Endodermal cell (in vitro differentiated cells): ENCODE data around the gene ACTN1. TPM values are rescaled to one million over a fixed set of nuclear protein-coding genes. Genes with fewer than 3 reads are reported as not detected.

Experiments used
- DNase-seq: peaks from one replicate; pipeline ENCODE4 v3.0.0-alpha.2; 2017
- H3K27ac ChIP-seq: 2 replicates; pipeline ENCODE4 v1.5.1; 2013; ENCODE audit warnings: mild to moderate bottlenecking, low read depth, low read length, moderate library complexity
- H3K27me3 ChIP-seq: 2 replicates; pipeline ENCODE4 v1.6.1; 2013; ENCODE audit warnings: mild to moderate bottlenecking, low read length, moderate library complexity; ENCODE audit not compliant: insufficient read depth, control insufficient read depth, poor library complexity, severe bottlenecking
- H3K36me3 ChIP-seq: 2 replicates; pipeline ENCODE4 v1.7.0; 2013; ENCODE audit warnings: mild to moderate bottlenecking, low read length, moderate library complexity; ENCODE audit not compliant: control insufficient read depth, insufficient read depth
- H3K4me1 ChIP-seq: one replicate; pipeline ENCODE4 v1.7.0; 2013; ENCODE audit warnings: low read length; ENCODE audit not compliant: control insufficient read depth, insufficient read depth
- H3K4me3 ChIP-seq: 2 replicates; pipeline ENCODE4 v1.5.1; 2013; ENCODE audit warnings: mild to moderate bottlenecking, low read length, moderate library complexity
- H3K9ac ChIP-seq: 2 replicates; pipeline ENCODE4 v1.6.1; 2013; ENCODE audit warnings: mild to moderate bottlenecking, low read length, moderate library complexity; ENCODE audit not compliant: poor library complexity, severe bottlenecking; ENCODE audit errors: extremely low read depth
- H3K9me3 ChIP-seq: 2 replicates; pipeline ENCODE4 v1.6.1; 2013; ENCODE audit warnings: mild to moderate bottlenecking, low read length, moderate library complexity; ENCODE audit not compliant: control insufficient read depth
- H3K27ac Mint-ChIP-seq: 2 replicates; pipeline ENCODE4 v1.8.0; 2020; ENCODE audit warnings: mixed read lengths
- H3K27me3 Mint-ChIP-seq: 2 replicates; pipeline ENCODE4 v1.8.0; 2021; ENCODE audit warnings: mild to moderate bottlenecking, mixed read lengths; ENCODE audit not compliant: insufficient read depth
- H3K36me3 Mint-ChIP-seq: 2 replicates; pipeline ENCODE4 v1.8.0; 2020; ENCODE audit warnings: low read depth, mixed read lengths
- H3K4me1 Mint-ChIP-seq: 2 replicates; pipeline ENCODE4 v1.8.0; 2020; ENCODE audit warnings: mixed read lengths
- H3K4me3 Mint-ChIP-seq: 2 replicates; pipeline ENCODE4 v1.8.0; 2020; ENCODE audit warnings: mild to moderate bottlenecking, moderate library complexity, mixed read lengths
- H3K9me3 Mint-ChIP-seq: 2 replicates; pipeline ENCODE4 v1.8.0; 2020; ENCODE audit warnings: mild to moderate bottlenecking, mixed read lengths
- WGBS, 2 experiments: methylation state at CpG; one replicate each; pipeline versions ENCODE4 v1.1.5 to v1.1.7; 2013; ENCODE audit warnings: missing lambda C conversion rate in 2 of 2, mixed read lengths in 1 of 2; ENCODE audit not compliant: insufficient coverage in 1 of 2, insufficient read length in 1 of 2; 5-methylcytosine and 5-hydroxymethylcytosine counted together
- total RNA-seq, 2 donors: library from RNA; stranded (reverse); fragmentation: NEBNext Ultra II Directional in 1 of 2; extraction: Animal tissue kit (Norgen Biotek cat#: 25700) in 1 of 2; gene quantifications; 2 replicates in 1 of 2; 3 replicates in 1 of 2; pipeline ENCODE4 v1.2.1, GENCODE V29; 2021
- TF ChIP-seq, protein P1 (sequence below): fragments of 200-600 bp; sonication (generic); conservative IDR thresholded peaks from 2 replicates; pipeline ENCODE4 v1.5.0; 2021; ENCODE audit warnings: antibody characterized with exemption, mild to moderate bottlenecking

ACTN1 gene
- total RNA-seq, 2 donors from 2014 or later = 190 to 275 TPM

- Histone ChIP-seq H3K4me3 (no peak overlapping the region), H3K27me3 (no peaks in the 10 kb centered on the region), H3K4me1 (peaks cover 9% of the 10 kb centered on the region), H3K36me3 (peaks cover 87% of the 10 kb centered on the region), H3K9ac (no peak overlapping the region), H3K27ac (no peak overlapping the region), H3K9me3 (no peaks in the 10 kb centered on the region)
- 96 to 100% methylated on average over 1 to 7 of the region's 7 CpGs for WGBS, 2 experiments
- no peak overlapping the region for H3K4me3 Mint-ChIP-seq
- no peaks in the 10 kb centered on the region for H3K9me3 Mint-ChIP-seq
- DNase-seq = no peak
- H3K27ac Mint-ChIP-seq = no peak overlapping the region
- TF ChIP-seq, protein P1, sequence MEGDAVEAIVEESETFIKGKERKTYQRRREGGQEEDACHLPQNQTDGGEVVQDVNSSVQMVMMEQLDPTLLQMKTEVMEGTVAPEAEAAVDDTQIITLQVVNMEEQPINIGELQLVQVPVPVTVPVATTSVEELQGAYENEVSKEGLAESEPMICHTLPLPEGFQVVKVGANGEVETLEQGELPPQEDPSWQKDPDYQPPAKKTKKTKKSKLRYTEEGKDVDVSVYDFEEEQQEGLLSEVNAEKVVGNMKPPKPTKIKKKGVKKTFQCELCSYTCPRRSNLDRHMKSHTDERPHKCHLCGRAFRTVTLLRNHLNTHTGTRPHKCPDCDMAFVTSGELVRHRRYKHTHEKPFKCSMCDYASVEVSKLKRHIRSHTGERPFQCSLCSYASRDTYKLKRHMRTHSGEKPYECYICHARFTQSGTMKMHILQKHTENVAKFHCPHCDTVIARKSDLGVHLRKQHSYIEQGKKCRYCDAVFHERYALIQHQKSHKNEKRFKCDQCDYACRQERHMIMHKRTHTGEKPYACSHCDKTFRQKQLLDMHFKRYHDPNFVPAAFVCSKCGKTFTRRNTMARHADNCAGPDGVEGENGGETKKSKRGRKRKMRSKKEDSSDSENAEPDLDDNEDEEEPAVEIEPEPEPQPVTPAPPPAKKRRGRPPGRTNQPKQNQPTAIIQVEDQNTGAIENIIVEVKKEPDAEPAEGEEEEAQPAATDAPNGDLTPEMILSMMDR = no peak
- H3K36me3 Mint-ChIP-seq = peaks cover 29% of the 10 kb centered on the region
- H3K27me3 Mint-ChIP-seq = no peaks in the 10 kb centered on the region
- H3K4me1 Mint-ChIP-seq = peaks cover 56% of the 10 kb centered on the region
Measured at GRCh38 chr14:68961361-68961760, 17.7 kb downstream of the ACTN1 start.

DNA sequence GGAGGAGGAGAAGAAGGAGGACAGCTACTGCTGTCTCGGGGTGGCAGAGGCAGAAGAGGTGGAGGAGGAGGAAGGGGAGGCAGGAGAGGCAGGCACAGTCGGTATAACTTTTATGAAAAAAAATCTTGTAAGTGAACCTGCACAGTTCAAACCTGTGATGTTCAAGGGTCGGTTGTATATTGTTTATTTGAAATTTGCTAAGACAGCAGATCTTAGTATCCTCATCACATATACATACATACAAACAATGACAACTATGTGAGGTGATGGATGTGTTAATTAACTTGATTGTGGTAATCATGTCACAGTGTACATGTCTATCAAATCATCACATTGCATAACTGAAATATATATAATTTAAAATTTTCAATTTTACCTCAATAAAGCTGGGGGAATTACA, 19.0 kb downstream of the ACTN1 start:
- no peak for DNase-seq
- Mint-ChIP-seq H3K36me3 (peaks cover 29% of the 10 kb centered on the region), H3K4me1 (peaks cover 58% of the 10 kb centered on the region), H3K27ac (no peak overlapping the region), H3K9me3 (no peaks in the 10 kb centered on the region), H3K27me3 (no peaks in the 10 kb centered on the region), H3K4me3 (no peak overlapping the region)
- peaks cover 82% of the 10 kb centered on the region for H3K36me3 ChIP-seq
- H3K9me3 ChIP-seq = no peaks in the 10 kb centered on the region
- H3K27me3 ChIP-seq = no peaks in the 10 kb centered on the region
- 90 to 100% methylated on average over 1 to 2 of the region's 3 CpGs for WGBS, 2 experiments
- H3K4me1 ChIP-seq = peaks cover 7% of the 10 kb centered on the region
- no peak overlapping the region for H3K9ac ChIP-seq
- TF ChIP-seq, protein P1 = no peak
- H3K4me3 ChIP-seq = no peak overlapping the region
- no peak overlapping the region for H3K27ac ChIP-seq

- Histone ChIP-seq H3K36me3 (peaks cover 77% of the 10 kb centered on the region), H3K4me3 (no peak overlapping the region), H3K27ac (no peak overlapping the region), H3K27me3 (no peaks in the 10 kb centered on the region), H3K4me1 (peaks cover 7% of the 10 kb centered on the region), H3K9ac (no peak overlapping the region), H3K9me3 (no peaks in the 10 kb centered on the region)
- H3K27ac Mint-ChIP-seq = peak overlapping the region; percentile 44
- H3K27me3 Mint-ChIP-seq = no peaks in the 10 kb centered on the region
- TF ChIP-seq, protein P1 = no peak
- 91 to 98% methylated on average over 4 of the region's 4 CpGs for WGBS, 2 experiments
- no peak overlapping the region for H3K4me3 Mint-ChIP-seq
- H3K9me3 Mint-ChIP-seq = no peaks in the 10 kb centered on the region
- no peak for DNase-seq
- H3K4me1 Mint-ChIP-seq = peaks cover 57% of the 10 kb centered on the region
- peaks cover 34% of the 10 kb centered on the region for H3K36me3 Mint-ChIP-seq
Measured at GRCh38 chr14:68959035-68959434, 20.1 kb downstream of the ACTN1 start.
